Ishikawa (cell line): ENCODE results near the gene APBA1.

ENCODE experiments used
- CEBPB ChIP-seq: IDR thresholded peaks from 2 replicates; pipeline ENCODE4 v1.6.1; 2012
- MAX ChIP-seq: IDR thresholded peaks from 2 replicates; pipeline ENCODE4 v1.6.1; 2012
- NFIC ChIP-seq: IDR thresholded peaks from 2 replicates; pipeline ENCODE4 v1.6.1; 2012
- REST ChIP-seq: IDR thresholded peaks from 2 replicates; pipeline ENCODE4 v1.6.1; 2012; ENCODE audit warnings: low read depth, mild to moderate bottlenecking
- TAF1 ChIP-seq: IDR thresholded peaks from 2 replicates; pipeline ENCODE4 v1.6.1; 2012; ENCODE audit warnings: low read depth, mild to moderate bottlenecking
- TEAD4 ChIP-seq: IDR thresholded peaks from 2 replicates; pipeline ENCODE4 v1.6.1; 2012

GRCh38 chr9:69465473-69465872, 206.7 kb downstream of the APBA1 start:
- TF ChIP-seq MAX (no peak), NFIC (no peak), TAF1 (no peak), REST (no peak), TEAD4 (no peak), CEBPB (no peak)
